H9 (cell line): Measurements from ENCODE around the gene ABCD3. TPM values are rescaled to one million over a fixed set of nuclear protein-coding genes. Genes with fewer than 3 reads are reported as not detected.

Experiments
- DNase-seq: peaks from one replicate; pipeline ENCODE4 v3.0.0-alpha.2; 2017
- H2AFZ ChIP-seq: one replicate; pipeline ENCODE4 v1.6.1; 2013; ENCODE audit warnings: mild to moderate bottlenecking, low read length, control low read depth, moderate library complexity
- H2AK5ac ChIP-seq: 2 replicates; pipeline ENCODE4 v1.6.1; 2013; ENCODE audit warnings: low read length, control low read depth, mixed read lengths; ENCODE audit not compliant: insufficient read length
- H2BK120ac ChIP-seq: one replicate; pipeline ENCODE4 v1.6.1; 2013; ENCODE audit warnings: low read depth, mild to moderate bottlenecking, low read length, control low read depth, inconsistent platforms; ENCODE audit not compliant: poor library complexity, severe bottlenecking
- H2BK12ac ChIP-seq: 2 replicates; pipeline ENCODE4 v1.6.1; 2013; ENCODE audit warnings: low read length, control low read depth, mixed read lengths, low read depth; ENCODE audit not compliant: insufficient read length
- H2BK15ac ChIP-seq: 2 replicates; pipeline ENCODE4 v1.6.1; 2013; ENCODE audit warnings: low read depth, low read length, control low read depth
- H2BK20ac ChIP-seq: one replicate; pipeline ENCODE4 v1.6.1; 2013; ENCODE audit warnings: low read depth, mild to moderate bottlenecking, low read length, control low read depth, inconsistent platforms; ENCODE audit not compliant: poor library complexity, severe bottlenecking
- H2BK5ac ChIP-seq: 2 replicates; pipeline ENCODE4 v1.6.1; 2013; ENCODE audit warnings: low read length, control low read depth, mixed read lengths; ENCODE audit not compliant: insufficient read length
- H3K14ac ChIP-seq: 2 replicates; pipeline ENCODE4 v1.6.1; 2013; ENCODE audit warnings: low read length, control low read depth; ENCODE audit not compliant: insufficient read depth
- H3K18ac ChIP-seq: 2 replicates; pipeline ENCODE4 v1.6.1; 2013; ENCODE audit warnings: low read depth, mild to moderate bottlenecking, mixed read lengths, low read length, control low read depth; ENCODE audit not compliant: insufficient read length
- H3K23ac ChIP-seq: 2 replicates; pipeline ENCODE4 v1.6.1; 2013; ENCODE audit warnings: low read length, control low read depth, mixed read lengths, low read depth; ENCODE audit not compliant: insufficient read length
- H3K23me2 ChIP-seq: 2 replicates; pipeline ENCODE4 v1.6.1; 2013; ENCODE audit warnings: low read depth, mild to moderate bottlenecking, mixed read lengths, low read length, control low read depth; ENCODE audit not compliant: insufficient read length, poor library complexity, severe bottlenecking
- H3K27ac ChIP-seq: 2 replicates; pipeline ENCODE4 v1.5.1; 2013; ENCODE audit warnings: low read length, control low read depth, mixed read lengths, low read depth; ENCODE audit not compliant: insufficient read length
- H3K27me3 ChIP-seq: 2 replicates; pipeline ENCODE4 v1.6.1; 2013; ENCODE audit warnings: low read length, control low read depth, inconsistent platforms; ENCODE audit not compliant: insufficient read depth
- H3K4ac ChIP-seq: 2 replicates; pipeline ENCODE4 v1.6.1; 2013; ENCODE audit warnings: low read depth, mild to moderate bottlenecking, control low read depth, inconsistent platforms, low read length, moderate library complexity
- H3K4me1 ChIP-seq: 2 replicates; pipeline ENCODE4 v1.6.1; 2013; ENCODE audit warnings: low read length, control low read depth, inconsistent platforms; ENCODE audit not compliant: insufficient read depth
- H3K4me2 ChIP-seq: 2 replicates; pipeline ENCODE4 v1.6.1; 2013; ENCODE audit warnings: low read length, control low read depth, mixed read lengths; ENCODE audit not compliant: insufficient read length, insufficient read depth
- H3K56ac ChIP-seq: 2 replicates; pipeline ENCODE4 v1.6.1; 2013; ENCODE audit warnings: low read depth, mild to moderate bottlenecking, mixed read lengths, low read length, control low read depth; ENCODE audit not compliant: insufficient read length
- H3K79me1 ChIP-seq: 2 replicates; pipeline ENCODE4 v1.6.1; 2013; ENCODE audit warnings: low read depth, mild to moderate bottlenecking, moderate library complexity, low read length, control low read depth, inconsistent platforms; ENCODE audit not compliant: insufficient read depth, poor library complexity, severe bottlenecking
- H3K79me2 ChIP-seq: 2 replicates; pipeline ENCODE4 v1.6.1; 2013; ENCODE audit warnings: low read length, control low read depth, inconsistent platforms; ENCODE audit not compliant: insufficient read depth
- H3K9ac ChIP-seq: 2 replicates; pipeline ENCODE4 v1.6.1; 2013; ENCODE audit warnings: low read length, control low read depth, mixed read lengths; ENCODE audit not compliant: insufficient read length; ENCODE audit errors: extremely low read depth
- H3K9me3 ChIP-seq: one replicate; pipeline ENCODE4 v1.6.1; 2013; ENCODE audit warnings: low read depth, low read length, inconsistent platforms; ENCODE audit not compliant: control insufficient read depth
- H3T11ph ChIP-seq: one replicate; pipeline ENCODE4 v1.6.1; 2013; ENCODE audit warnings: mild to moderate bottlenecking, low read length, control low read depth, inconsistent platforms
- H4K20me1 ChIP-seq: one replicate; pipeline ENCODE4 v1.6.1; 2013; ENCODE audit not compliant: control insufficient read depth, insufficient read length, insufficient read depth
- H4K5ac ChIP-seq: 2 replicates; pipeline ENCODE4 v1.6.1; 2013; ENCODE audit warnings: low read depth, mild to moderate bottlenecking, mixed read lengths, low read length, control low read depth; ENCODE audit not compliant: insufficient read length
- H4K8ac ChIP-seq: replicated peaks from 2 replicates; pipeline ENCODE4 v1.6.1; 2013; ENCODE audit warnings: low read length, control low read depth, mixed read lengths, low read depth; ENCODE audit not compliant: insufficient read length
- H4K91ac ChIP-seq: 2 replicates; pipeline ENCODE4 v1.6.1; 2013; ENCODE audit warnings: low read depth, mild to moderate bottlenecking, moderate library complexity, mixed read lengths, low read length, control low read depth; ENCODE audit not compliant: insufficient read length
- H3K27ac Mint-ChIP-seq, 3 experiments: 2 replicates in 2 of 3; 3 replicates in 1 of 3; pipeline ENCODE4 v1.8.0; 2020 to 2021; ENCODE audit warnings: mixed read lengths in 3 of 3, mild to moderate bottlenecking in 1 of 3, moderate library complexity in 1 of 3
- H3K27me3 Mint-ChIP-seq: 2 replicates; pipeline ENCODE4 v1.8.0; 2021; ENCODE audit warnings: low read depth, mild to moderate bottlenecking, moderate library complexity, mixed read lengths
- H3K36me3 Mint-ChIP-seq, 3 experiments: 2 replicates in 2 of 3; 3 replicates in 1 of 3; pipeline ENCODE4 v1.8.0; 2020 to 2021; ENCODE audit warnings: low read depth in 3 of 3, mixed read lengths in 3 of 3; ENCODE audit not compliant: insufficient read depth in 1 of 3
- H3K4me1 Mint-ChIP-seq, 2 experiments: 2 replicates each; pipeline ENCODE4 v1.8.0; 2020; ENCODE audit warnings: mixed read lengths in 2 of 2
- H3K4me3 Mint-ChIP-seq, 2 experiments: 2 replicates in 1 of 2; 3 replicates in 1 of 2; pipeline ENCODE4 v1.8.0; 2020 to 2021; ENCODE audit warnings: mild to moderate bottlenecking in 2 of 2, mixed read lengths in 2 of 2, moderate library complexity in 1 of 2
- H3K9me3 Mint-ChIP-seq, 2 experiments: 2 replicates in 1 of 2; 3 replicates in 1 of 2; pipeline ENCODE4 v1.8.0; 2020; ENCODE audit warnings: mild to moderate bottlenecking in 2 of 2, mixed read lengths in 2 of 2, moderate library complexity in 1 of 2
- CTCF ChIP-seq: fragments of 200-600 bp; sonication (generic); conservative IDR thresholded peaks from 3 replicates; pipeline ENCODE4 v1.8.0; 2021; ENCODE audit warnings: antibody characterized with exemption, mild to moderate bottlenecking
- WGBS: extraction: QIAGEN DNeasy Blood & Tissue Kit; methylation state at CpG from one replicate; pipeline ENCODE4 v1.1.7; 2013; ENCODE audit warnings: missing lambda C conversion rate, low lambda C conversion rate, mixed read lengths; ENCODE audit not compliant: insufficient read length; ENCODE audit errors: extremely low coverage; 5-methylcytosine and 5-hydroxymethylcytosine counted together
- total RNA-seq: library from RNA; stranded (reverse); gene quantifications from 2 replicates; pipeline ENCODE4 v1.2.1, GENCODE V29; 2021

The ABCD3 gene
- total RNA-seq, 1 experiment from 2014 or later: 32.0 TPM

DNA sequence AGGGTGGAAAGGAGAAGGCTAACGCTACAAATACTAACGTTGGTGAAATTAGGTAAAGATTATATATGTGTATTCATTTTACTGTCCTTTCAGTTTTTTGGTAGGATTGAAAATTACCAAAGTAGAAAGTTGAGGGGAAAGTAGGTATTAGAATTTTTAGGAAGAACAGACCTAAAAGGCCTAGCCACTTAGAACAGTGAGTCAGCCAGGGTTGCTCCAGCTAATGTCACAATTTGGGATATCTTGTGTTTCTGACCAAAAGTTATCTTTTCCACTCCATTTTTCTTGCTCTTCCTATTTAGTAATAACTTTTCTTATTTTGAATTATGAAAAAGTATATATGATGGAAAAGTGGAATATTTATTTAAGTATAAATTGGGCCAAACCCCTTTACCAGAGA, 83.2 kb downstream of the ABCD3 start:
- Histone ChIP-seq H2BK15ac (no peak overlapping the region), H2BK120ac (no peak overlapping the region), H2BK20ac (no peak overlapping the region), H3K79me1 (no peaks in the 10 kb centered on the region), H2BK12ac (no peak overlapping the region), H3K14ac (no peak overlapping the region), H3K23ac (no peak overlapping the region), H3K9me3 (no peaks in the 10 kb centered on the region), H3K18ac (no peak overlapping the region), H3K23me2 (no peaks in the 10 kb centered on the region), H4K20me1 (no peaks in the 10 kb centered on the region), H3T11ph (no peak overlapping the region), H3K4ac (no peak overlapping the region), H4K8ac (no peak overlapping the region), H4K5ac (no peak overlapping the region), H3K4me2 (no peak overlapping the region), H4K91ac (no peak overlapping the region), H2AFZ (no peak overlapping the region), H3K4me1 (no peaks in the 10 kb centered on the region), H3K27ac (no peak overlapping the region), H3K9ac (no peak overlapping the region), H2AK5ac (no peak overlapping the region), H3K79me2 (no peaks in the 10 kb centered on the region), H3K27me3 (no peaks in the 10 kb centered on the region), H2BK5ac (no peak overlapping the region), H3K56ac (no peak overlapping the region)
- no peaks in the 10 kb centered on the region for H3K9me3 Mint-ChIP-seq
- H3K4me3 Mint-ChIP-seq: no peak overlapping the region
- peaks cover 7 to 46% (median 34%) of the 10 kb centered on the region in 3 experiments; a peak in 6 of 7 replicates for H3K36me3 Mint-ChIP-seq
- no peak for TF ChIP-seq CTCF
- H3K4me1 Mint-ChIP-seq: no peaks in the 10 kb centered on the region
- no peak for DNase-seq
- H3K27me3 Mint-ChIP-seq: no peaks in the 10 kb centered on the region
- WGBS: no CpG with 5 or more reads among the region's 2 CpGs
- no peak overlapping the region for H3K27ac Mint-ChIP-seq
